HG03439 (cell line): Measurements from ENCODE around the gene ANKFY1.

Source experiments
- ATAC-seq: cut with Tn5 transposase; IDR thresholded peaks from one replicate; pipeline ENCODE4 v1.9.1; 2021; ENCODE audit warnings: mild to moderate bottlenecking, moderate library complexity; ENCODE audit not compliant: unreplicated experiment

The ANKFY1 gene

GRCh38 chr17:4263282-4264215 lies at the start of gene ANKFY1:
Gene ANKFY1, minus strand, starts transcription at chr17:4263979. Its CDS starts 38 bp downstream, at chr17:4263941.
- ATAC-seq = peak; percentile 92

GRCh38 chr17:4310354-4311060 lies 46.7 kb upstream of the ANKFY1 start:
- no peak for ATAC-seq

- no peak for ATAC-seq
These were observed 46.1 kb upstream of the ANKFY1 start for GRCh38 chr17:4309897-4310296.

GRCh38 chr17:4307179-4307930 lies 43.6 kb upstream of the ANKFY1 start:
- ATAC-seq = no peak

GRCh38 chr17:4305224-4305623 lies 41.4 kb upstream of the ANKFY1 start:
- no peak for ATAC-seq

- ATAC-seq = no peak
These were observed 40.7 kb upstream of the ANKFY1 start for GRCh38 chr17:4304417-4305027.

GRCh38 chr17:4301066-4301465 lies 37.3 kb upstream of the ANKFY1 start:
- no peak for ATAC-seq

GRCh38 chr17:4297351-4297750 lies 33.6 kb upstream of the ANKFY1 start:
- ATAC-seq = no peak

GRCh38 chr17:4295686-4296085 lies 31.9 kb upstream of the ANKFY1 start:
- ATAC-seq = no peak

GRCh38 chr17:4293572-4293971 lies 29.8 kb upstream of the ANKFY1 start:
- ATAC-seq = no peak

- ATAC-seq = no peak
These were observed 23.9 kb upstream of the ANKFY1 start for GRCh38 chr17:4287710-4288109.

- ATAC-seq = no peak
These were observed 12.7 kb upstream of the ANKFY1 start for GRCh38 chr17:4276514-4276913.

GRCh38 chr17:4272972-4273368 lies 9.2 kb upstream of the ANKFY1 start:
- ATAC-seq = no peak

GRCh38 chr17:4272213-4272971 lies 8.6 kb upstream of the ANKFY1 start:
- ATAC-seq = no peak

- no peak for ATAC-seq
These were observed 7.0 kb upstream of the ANKFY1 start for GRCh38 chr17:4270736-4271135.

GRCh38 chr17:4269915-4270314 lies 6.1 kb upstream of the ANKFY1 start:
- ATAC-seq = no peak

GRCh38 chr17:4267402-4267801 lies 3.6 kb upstream of the ANKFY1 start:
- no peak for ATAC-seq

- ATAC-seq = no peak
These were observed 2.8 kb upstream of the ANKFY1 start for GRCh38 chr17:4266550-4266949.

- no peak for ATAC-seq
These were observed 1.1 kb downstream of the ANKFY1 start for GRCh38 chr17:4262703-4263102.

GRCh38 chr17:4261452-4261851 lies 2.3 kb downstream of the ANKFY1 start:
- ATAC-seq = no peak
